GM12874 (cell line): ENCODE measurements around the gene KIAA0232.

ENCODE experiments used
- CTCF ChIP-seq: IDR thresholded peaks from 2 replicates; pipeline ENCODE4 v1.5.1; 2011; ENCODE audit warnings: low read depth, mild to moderate bottlenecking, control low read depth, low read length, moderate library complexity; ENCODE audit not compliant: insufficient read depth

Gene KIAA0232

GRCh38 chr4:6900181-6900812, 117.8 kb downstream of the KIAA0232 start:
- TF ChIP-seq CTCF: no peak

DNA sequence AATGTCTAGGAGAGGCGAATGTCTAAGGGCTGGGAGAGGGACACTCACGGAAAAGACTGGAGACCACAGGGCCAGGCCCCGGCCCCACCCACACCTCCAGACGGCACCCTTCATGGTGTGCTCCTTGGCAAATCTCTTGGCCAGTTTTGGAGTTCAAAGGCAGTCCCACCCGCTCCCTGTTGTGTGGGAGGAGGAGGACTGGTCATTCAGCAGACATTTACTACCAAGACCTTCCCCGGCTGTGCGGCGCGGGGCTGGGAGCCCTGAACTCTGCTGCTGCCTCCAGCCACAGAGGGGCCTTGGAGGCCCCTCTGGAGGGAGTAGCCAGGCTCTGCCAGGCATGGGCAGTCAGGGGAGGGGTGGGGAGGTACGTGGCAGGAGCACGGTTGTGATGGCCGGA, 118.4 kb downstream of the KIAA0232 start:
- no peak for TF ChIP-seq CTCF

GRCh38 chr4:6901669-6902317, 119.3 kb downstream of the KIAA0232 start:
- no peak for TF ChIP-seq CTCF

DNA sequence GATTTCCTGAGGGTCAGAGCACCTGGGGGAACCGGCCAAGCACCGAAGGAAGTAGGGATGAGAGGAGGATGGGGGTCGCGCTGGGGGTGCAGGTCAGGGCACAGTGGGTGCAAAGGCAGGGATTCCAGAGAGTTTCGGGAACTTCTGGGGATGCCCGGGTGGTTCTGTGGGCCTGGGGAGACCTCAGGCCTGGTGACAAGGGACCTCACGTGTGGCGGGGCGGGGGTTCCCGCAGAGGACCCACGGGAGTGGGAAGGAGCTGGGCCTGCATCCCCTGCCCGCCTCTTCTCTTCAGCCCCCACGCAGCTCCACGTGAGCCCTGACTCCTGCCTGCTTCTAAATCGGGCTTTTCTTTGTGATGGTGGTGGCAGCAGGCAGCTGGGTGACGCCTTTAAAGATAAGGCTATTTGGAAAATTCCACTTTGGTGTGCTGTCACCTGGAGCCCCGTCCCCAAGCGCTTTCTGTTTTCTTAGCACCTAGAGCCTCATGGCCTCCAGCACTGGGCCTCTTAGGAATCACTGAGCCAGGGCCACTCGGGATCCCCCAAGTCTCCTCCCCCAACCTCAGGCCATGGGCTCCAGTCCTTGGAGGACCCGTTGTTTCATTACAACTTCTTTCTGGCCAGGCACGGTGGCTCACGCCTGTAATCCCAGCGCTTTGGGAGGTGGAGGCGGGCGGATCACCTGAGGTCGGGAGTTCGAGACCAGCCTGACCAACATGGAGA, 120.0 kb downstream of the KIAA0232 start:
- TF ChIP-seq CTCF: no peak

DNA sequence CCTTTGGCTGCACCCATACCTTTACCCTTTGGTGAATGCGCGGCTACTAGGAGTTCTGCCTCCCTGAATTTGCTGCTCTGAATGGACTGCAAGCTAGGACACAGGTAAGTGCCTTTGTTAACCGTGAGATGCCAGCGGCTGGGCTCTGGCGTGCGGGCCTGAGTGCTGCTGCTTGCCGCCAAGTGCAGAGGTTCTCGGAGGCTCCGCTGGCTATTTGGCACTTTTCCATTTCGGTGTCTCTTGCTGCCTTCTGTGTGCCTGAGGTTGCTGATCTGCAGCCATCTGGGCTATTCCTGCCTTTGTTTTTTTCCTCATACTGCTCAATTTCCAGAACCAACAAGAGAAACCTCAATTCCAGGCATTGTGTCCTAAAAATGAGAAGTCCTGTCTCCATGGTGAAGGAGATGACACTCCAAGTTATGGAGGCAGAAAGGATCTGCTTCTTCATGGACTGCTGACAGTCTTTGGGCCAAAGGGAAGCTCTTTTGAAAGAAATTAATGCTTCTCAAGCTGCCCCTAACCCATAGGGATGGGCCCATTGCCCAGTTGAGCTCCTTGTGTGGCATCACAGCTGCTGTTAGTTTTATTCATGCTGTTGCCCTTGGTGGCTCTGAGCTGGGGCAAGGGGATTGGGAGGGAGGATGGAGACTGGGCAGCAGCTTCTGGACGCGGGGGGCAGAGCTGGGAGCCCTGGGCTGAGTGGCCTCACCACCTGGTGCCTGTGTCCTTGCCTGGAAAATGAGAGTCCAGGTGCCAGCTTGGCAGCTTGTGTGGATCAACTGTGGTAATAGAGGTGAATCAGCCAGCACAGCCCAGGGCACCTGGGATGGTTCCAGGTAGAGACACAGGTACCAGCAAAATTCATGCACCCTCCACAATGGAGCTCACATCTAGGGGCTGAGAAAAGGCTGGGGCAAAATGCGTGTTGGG, 123.3 kb downstream of the KIAA0232 start:
- TF ChIP-seq CTCF: no peak

DNA sequence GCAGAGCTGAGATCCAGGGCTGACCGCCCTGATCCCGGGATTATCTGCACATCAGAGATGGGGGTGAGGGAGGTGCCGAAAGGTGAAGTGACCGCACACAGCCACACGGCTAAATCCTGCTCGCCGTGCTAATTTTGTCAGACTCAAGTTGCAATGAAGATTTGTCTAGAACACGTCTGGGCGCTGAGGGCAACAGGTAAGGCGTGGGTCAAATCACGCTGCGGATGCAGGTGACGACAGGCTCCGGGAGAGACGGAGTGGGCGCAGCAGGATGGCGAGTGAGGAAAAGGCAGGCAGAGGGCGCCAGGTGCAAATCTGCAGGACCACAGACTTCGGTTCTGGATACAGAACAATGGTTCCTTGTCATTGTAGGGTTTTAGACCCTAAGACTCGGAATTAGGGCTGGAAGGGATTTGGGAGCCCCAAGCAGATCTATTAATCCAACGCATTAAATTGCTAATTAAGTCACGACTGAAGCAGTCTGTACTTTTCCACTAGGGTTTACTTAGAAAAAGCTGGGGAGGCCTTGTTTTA, 125.2 kb downstream of the KIAA0232 start:
- TF ChIP-seq CTCF: peak; percentile 44; the same call in 1 of the 2 replicates
